ENCODE data around the gene KRT84.

The KRT84 gene

GRCh38 chr12:52334185-52334584 is 51.3 kb downstream of the KRT84 start:
- DNase-seq (ENCODE audit: low read depth), result no peak
- no peak for TF ChIP-seq CTCF (IDR thresholded peaks at IDR 0.05; ENCODE audit: low read length, missing control alignments)
- no peak overlapping the region for H3K4me3 ChIP-seq (replicated peaks; ENCODE audit: low read depth, low read length)

GRCh38 chr12:52333321-52333720 is 52.1 kb downstream of the KRT84 start:
- no peak for TF ChIP-seq CTCF (IDR thresholded peaks at IDR 0.05; ENCODE audit: low read length, missing control alignments)
- DNase-seq (ENCODE audit: low read depth), result no peak
- no peak overlapping the region for H3K4me3 ChIP-seq (replicated peaks; ENCODE audit: low read depth, low read length)

- TF ChIP-seq CTCF (IDR thresholded peaks at IDR 0.05; ENCODE audit: low read length, missing control alignments), result no peak
- no peak for DNase-seq (ENCODE audit: low read depth)
- H3K4me3 ChIP-seq (replicated peaks; ENCODE audit: low read depth, low read length), result no peak overlapping the region
These were observed 53.1 kb downstream of the KRT84 start for GRCh38 chr12:52332381-52332780.

GRCh38 chr12:52331833-52332232 is 53.6 kb downstream of the KRT84 start:
- DNase-seq (ENCODE audit: low read depth), result no peak
- H3K4me3 ChIP-seq (replicated peaks; ENCODE audit: low read depth, low read length), result no peak overlapping the region
- no peak for TF ChIP-seq CTCF (IDR thresholded peaks at IDR 0.05; ENCODE audit: low read length, missing control alignments)

- TF ChIP-seq CTCF (IDR thresholded peaks at IDR 0.05; ENCODE audit: low read length, missing control alignments), result no peak
- H3K4me3 ChIP-seq (replicated peaks; ENCODE audit: low read depth, low read length), result no peak overlapping the region
- DNase-seq (ENCODE audit: low read depth), result no peak
These were observed 54.4 kb downstream of the KRT84 start for GRCh38 chr12:52331039-52331438.

GRCh38 chr12:52327830-52328500 is 57.5 kb downstream of the KRT84 start:
- no peak for DNase-seq (ENCODE audit: low read depth)
- no peak for TF ChIP-seq CTCF (IDR thresholded peaks at IDR 0.05; ENCODE audit: low read length, missing control alignments)

More at GRCh38 chr12:52327830-52328500, 57.5 kb downstream of the KRT84 start:
- no peak overlapping the region for H3K4me3 ChIP-seq (replicated peaks; ENCODE audit: low read depth, low read length)
